Panc1 (cell line): ENCODE data around the gene SSR1.
"Not testable (repeated sequence)": the region's sequence is repeated elsewhere in the genome, so short reads cannot be mapped to it uniquely, and the experiment has no call there.

Source experiments
- CTCF ChIP-seq: fragments of 450-650 bp; IDR thresholded peaks from 2 replicates; pipeline ENCODE4 v1.5.1; 2017; ENCODE audit warnings: mild to moderate bottlenecking
- SIN3A ChIP-seq: IDR thresholded peaks from 2 replicates; pipeline ENCODE4 v1.6.1; 2012; ENCODE audit warnings: low read depth, mild to moderate bottlenecking, low read length, moderate library complexity, borderline replicate concordance; ENCODE audit not compliant: insufficient read depth
- TCF7L2 ChIP-seq: IDR thresholded peaks from 2 replicates; pipeline ENCODE4 v1.6.1; 2011; ENCODE audit warnings: mild to moderate bottlenecking, low read depth, low read length, inconsistent platforms

- TF ChIP-seq SIN3A, TCF7L2: not testable (repeated sequence)
- peak; percentile 57 for TF ChIP-seq CTCF
These were observed 26.2 kb upstream of the SSR1 start for GRCh38 chr6:7339007-7339732.
